ENCODE data around the gene MARCHF3.
"Not testable (repeated sequence)": the region's sequence is repeated elsewhere in the genome, so short reads cannot be mapped to it uniquely, and the experiment has no call there.

MARCHF3 gene

GRCh38 chr5:127053049-127053448 is 22.7 kb upstream of the MARCHF3 start:
- no peak overlapping the region for H3K4me3 ChIP-seq (ENCODE audit: low read depth, low read length)

GRCh38 chr5:127051591-127051990 is 21.2 kb upstream of the MARCHF3 start:
- no peak overlapping the region for H3K4me3 ChIP-seq (ENCODE audit: low read depth, low read length)

GRCh38 chr5:127046343-127047072 is 16.1 kb upstream of the MARCHF3 start:
- no peak overlapping the region for H3K4me3 ChIP-seq (ENCODE audit: low read depth, low read length)

GRCh38 chr5:127042593-127042992 is 12.2 kb upstream of the MARCHF3 start:
- no peak overlapping the region for H3K4me3 ChIP-seq (ENCODE audit: low read depth, low read length)

GRCh38 chr5:127041571-127041970 is 11.2 kb upstream of the MARCHF3 start:
- no peak overlapping the region for H3K4me3 ChIP-seq (ENCODE audit: low read depth, low read length)

- no peak overlapping the region for H3K4me3 ChIP-seq (ENCODE audit: low read depth, low read length)
Measured at GRCh38 chr5:127040796-127041520, 10.6 kb upstream of the MARCHF3 start.

- no peak overlapping the region for H3K4me3 ChIP-seq (ENCODE audit: low read depth, low read length)
Measured at GRCh38 chr5:127038550-127038949, 8.2 kb upstream of the MARCHF3 start.

GRCh38 chr5:127031863-127032232 is 1.5 kb upstream of the MARCHF3 start:
- H3K4me3 ChIP-seq (ENCODE audit: low read depth, low read length): no peak overlapping the region

- H3K4me3 ChIP-seq (ENCODE audit: low read depth, low read length): peak overlapping the region; percentile 80
Measured at GRCh38 chr5:127031147-127031862, 947 bp upstream of the MARCHF3 start.

- peak overlapping the region; percentile 80 for H3K4me3 ChIP-seq (ENCODE audit: low read depth, low read length)
Measured at GRCh38 chr5:127029581-127030258, 638 bp downstream of the MARCHF3 start.

GRCh38 chr5:127028822-127029457 is 1.4 kb downstream of the MARCHF3 start:
- H3K4me3 ChIP-seq (ENCODE audit: low read depth, low read length): peak overlapping the region; percentile 80

- no peak overlapping the region for H3K4me3 ChIP-seq (ENCODE audit: low read depth, low read length)
Measured at GRCh38 chr5:127027539-127027938, 2.8 kb downstream of the MARCHF3 start.

GRCh38 chr5:127026166-127026565 is 4.2 kb downstream of the MARCHF3 start:
- no peak overlapping the region for H3K4me3 ChIP-seq (ENCODE audit: low read depth, low read length)

GRCh38 chr5:127025467-127025866 is 4.9 kb downstream of the MARCHF3 start:
- no peak overlapping the region for H3K4me3 ChIP-seq (ENCODE audit: low read depth, low read length)

GRCh38 chr5:127024821-127025220 is 5.5 kb downstream of the MARCHF3 start:
- no peak overlapping the region for H3K4me3 ChIP-seq (ENCODE audit: low read depth, low read length)

GRCh38 chr5:127023552-127024191 is 6.7 kb downstream of the MARCHF3 start:
- H3K4me3 ChIP-seq (ENCODE audit: low read depth, low read length): not testable (repeated sequence)

GRCh38 chr5:127022846-127023245 is 7.5 kb downstream of the MARCHF3 start:
- no peak overlapping the region for H3K4me3 ChIP-seq (ENCODE audit: low read depth, low read length)

GRCh38 chr5:127019928-127020327 is 10.4 kb downstream of the MARCHF3 start:
- no peak overlapping the region for H3K4me3 ChIP-seq (ENCODE audit: low read depth, low read length)

GRCh38 chr5:127016722-127017121 is 13.6 kb downstream of the MARCHF3 start:
- not testable (repeated sequence) for H3K4me3 ChIP-seq (ENCODE audit: low read depth, low read length)

- H3K4me3 ChIP-seq (ENCODE audit: low read depth, low read length): no peak overlapping the region
Measured at GRCh38 chr5:127015716-127016115, 14.6 kb downstream of the MARCHF3 start.

All from iPS-11a (cell line).